Fibroblast of lung (primary cell): Measurements from ENCODE around the gene IQSEC2. TPM values are rescaled to one million over a fixed set of nuclear protein-coding genes. Genes with fewer than 3 reads are reported as not detected.

ENCODE experiments used
- DNase-seq, 2 donors: peaks; one replicate each; pipeline versions ENCODE4 v3.0.0 to v3.0.0-alpha.2; 2010; ENCODE audit warnings: low read depth in 2 of 2
- H2AFZ ChIP-seq: 2 replicates; pipeline ENCODE4 v1.5.1; 2012; ENCODE audit warnings: low read length, control low read depth, inconsistent platforms
- H3K27ac ChIP-seq: 2 replicates; pipeline ENCODE4 v1.5.1; 2011; ENCODE audit warnings: low read length, control low read depth; ENCODE audit not compliant: insufficient read depth
- H3K27me3 ChIP-seq: 2 replicates; pipeline ENCODE4 v1.5.1; 2011; ENCODE audit warnings: mild to moderate bottlenecking, low read length; ENCODE audit not compliant: control insufficient read depth, insufficient read depth
- H3K36me3 ChIP-seq: 2 replicates; pipeline ENCODE4 v1.5.1; 2011; ENCODE audit warnings: low read length; ENCODE audit not compliant: control insufficient read depth, insufficient read depth
- H3K4me1 ChIP-seq: 2 replicates; pipeline ENCODE4 v1.5.1; 2011; ENCODE audit warnings: low read length; ENCODE audit not compliant: control insufficient read depth, insufficient read depth; ENCODE audit errors: extremely low read depth
- H3K4me2 ChIP-seq: 2 replicates; pipeline ENCODE4 v1.5.1; 2011; ENCODE audit warnings: low read length, control low read depth; ENCODE audit not compliant: insufficient read depth; ENCODE audit errors: extremely low read depth
- H3K4me3 ChIP-seq, 4 experiments: fragments of 200-600 bp in 1 of 4; sonication (generic) in 1 of 4; replicated peaks in 1 of 4; 2 replicates each; pipeline ENCODE4 v1.5.1; 2011 to 2016; ENCODE audit warnings: low read length in 4 of 4, low read depth in 3 of 4, mild to moderate bottlenecking in 3 of 4, control low read depth in 2 of 4, inconsistent platforms in 1 of 4, mixed read lengths in 1 of 4; ENCODE audit not compliant: insufficient read depth in 1 of 4; ENCODE audit errors: control extremely low read depth in 1 of 4
- H3K79me2 ChIP-seq: 2 replicates; pipeline ENCODE4 v1.5.1; 2012; ENCODE audit warnings: mild to moderate bottlenecking, low read length, inconsistent platforms; ENCODE audit not compliant: control insufficient read depth, insufficient read depth
- H3K9ac ChIP-seq: 2 replicates; pipeline ENCODE4 v1.5.1; 2011; ENCODE audit warnings: mild to moderate bottlenecking, low read length, control low read depth; ENCODE audit not compliant: insufficient read depth
- H3K9me3 ChIP-seq: 2 replicates; pipeline ENCODE4 v1.5.1; 2012; ENCODE audit warnings: low read depth, low read length; ENCODE audit not compliant: control insufficient read depth, insufficient read depth
- H4K20me1 ChIP-seq: 2 replicates; pipeline ENCODE4 v1.5.1; 2011; ENCODE audit warnings: low read length; ENCODE audit not compliant: control insufficient read depth, insufficient read depth; ENCODE audit errors: extremely low read depth
- EZH2 ChIP-seq: IDR thresholded peaks from 2 replicates; pipeline ENCODE4 v1.5.1; 2012; ENCODE audit warnings: low read length, control low read depth, mild to moderate bottlenecking; ENCODE audit errors: missing control alignments
- polyA plus RNA-seq, 2 donors: library from polyadenylated mRNA; depleted of rRNA in 1 of 2; stranded (reverse) in 1 of 2; unstranded in 1 of 2; fragments of >200 nt; gene quantifications; 2 replicates each; pipeline ENCODE4 v1.2.1, GENCODE V29; 2011 to 2012; ENCODE audit warnings: missing spikeins in 1 of 2
- total RNA-seq: library from RNA; depleted of rRNA; stranded (reverse); fragments of >200 nt; gene quantifications from 2 replicates; pipeline ENCODE4 v1.2.1, GENCODE V29; 2014
- TF ChIP-seq, protein P1 (sequence below), 2 donors: IDR thresholded peaks in 1 of 2; conservative IDR thresholded peaks in 1 of 2; 1 replicate in 1 of 2; 2 replicates in 1 of 2; pipeline ENCODE4 v1.5.1; 2011 to 2012; ENCODE audit warnings: low read length in 2 of 2, control low read depth in 1 of 2, inconsistent platforms in 1 of 2, low read depth in 1 of 2, mild to moderate bottlenecking in 1 of 2

The IQSEC2 gene
- total and polyA plus RNA-seq, 2 donors (not counting 1 experiment from before 2014, with no cell fraction given), result 7.4 to 9.9 TPM

DNA sequence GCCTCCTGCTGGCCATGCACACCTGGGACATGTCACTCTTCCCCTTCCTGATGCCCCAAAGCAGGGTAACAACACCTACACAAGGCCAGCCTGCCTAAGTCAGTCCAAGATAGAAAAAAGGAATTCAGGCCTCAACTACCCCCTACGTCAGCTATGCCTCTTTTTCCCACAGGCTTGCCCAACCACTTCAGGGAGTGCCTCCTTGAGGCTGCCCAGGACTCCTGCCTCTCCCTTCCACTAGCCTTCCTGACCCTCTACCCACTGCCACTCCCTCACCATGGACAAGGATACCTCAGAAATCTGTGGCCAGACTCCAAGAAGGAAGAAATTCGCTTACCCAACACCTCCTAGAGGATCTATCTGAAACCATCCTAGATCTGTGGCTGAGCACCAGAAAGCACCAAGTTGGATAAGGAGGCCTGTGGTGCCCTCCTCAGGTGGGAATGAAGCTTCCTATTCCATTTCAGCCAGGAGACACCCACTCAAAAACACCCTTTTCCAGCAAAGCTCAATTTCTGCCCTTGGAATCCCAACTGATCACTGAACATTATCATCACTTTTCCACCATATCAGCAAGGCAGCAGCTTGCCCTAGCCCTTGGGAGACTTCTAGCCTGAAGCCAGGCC is 58.2 kb downstream of the IQSEC2 start:
- H3K9ac ChIP-seq, result no peak overlapping the region
- H3K9me3 ChIP-seq, result no peaks in the 10 kb centered on the region
- no peaks in the 10 kb centered on the region for H3K27me3 ChIP-seq
- H3K79me2 ChIP-seq, result peaks cover 53% of the 10 kb centered on the region
- DNase-seq, result peak in 1 of 2 donors; percentile 0
- peak overlapping the region; percentile 79 to 91 (median 87) for H3K4me3 ChIP-seq
- H3K36me3 ChIP-seq, result peaks cover 3% of the 10 kb centered on the region
- no peak for TF ChIP-seq EZH2
- TF ChIP-seq, protein P1, sequence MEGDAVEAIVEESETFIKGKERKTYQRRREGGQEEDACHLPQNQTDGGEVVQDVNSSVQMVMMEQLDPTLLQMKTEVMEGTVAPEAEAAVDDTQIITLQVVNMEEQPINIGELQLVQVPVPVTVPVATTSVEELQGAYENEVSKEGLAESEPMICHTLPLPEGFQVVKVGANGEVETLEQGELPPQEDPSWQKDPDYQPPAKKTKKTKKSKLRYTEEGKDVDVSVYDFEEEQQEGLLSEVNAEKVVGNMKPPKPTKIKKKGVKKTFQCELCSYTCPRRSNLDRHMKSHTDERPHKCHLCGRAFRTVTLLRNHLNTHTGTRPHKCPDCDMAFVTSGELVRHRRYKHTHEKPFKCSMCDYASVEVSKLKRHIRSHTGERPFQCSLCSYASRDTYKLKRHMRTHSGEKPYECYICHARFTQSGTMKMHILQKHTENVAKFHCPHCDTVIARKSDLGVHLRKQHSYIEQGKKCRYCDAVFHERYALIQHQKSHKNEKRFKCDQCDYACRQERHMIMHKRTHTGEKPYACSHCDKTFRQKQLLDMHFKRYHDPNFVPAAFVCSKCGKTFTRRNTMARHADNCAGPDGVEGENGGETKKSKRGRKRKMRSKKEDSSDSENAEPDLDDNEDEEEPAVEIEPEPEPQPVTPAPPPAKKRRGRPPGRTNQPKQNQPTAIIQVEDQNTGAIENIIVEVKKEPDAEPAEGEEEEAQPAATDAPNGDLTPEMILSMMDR (conservative IDR thresholded peaks at IDR 0.05 in 1 of 2, IDR thresholded peaks at IDR 0.05 in 1 of 2; ENCODE audit: low read depth in 1 of 2, low read length in 2 of 2), result no peak
- no peak overlapping the region for H2AFZ ChIP-seq
- H3K27ac ChIP-seq, result no peak overlapping the region
- H4K20me1 ChIP-seq, result peaks cover 1% of the 10 kb centered on the region
- peak overlapping the region; percentile 94 for H3K4me2 ChIP-seq
- peaks cover 5% of the 10 kb centered on the region for H3K4me1 ChIP-seq

Other genes starting within 250 kb of the IQSEC2 start
- gene GPR173, start 232.8 kb downstream of the IQSEC2 start, total RNA-seq, result 2.3 and 5.6 TPM in 2 replicates
- gene GPR173, start 232.8 kb downstream of the IQSEC2 start, polyA plus RNA-seq, result 3.9 and 4.0 TPM in 2 replicates
- 9.2 and 10.2 TPM in 2 replicates for gene TSPYL2, start 199.2 kb downstream of the IQSEC2 start, total RNA-seq
- gene TSPYL2, start 199.2 kb downstream of the IQSEC2 start, polyA plus RNA-seq, result 14.6 and 21.0 TPM in 2 replicates
- 3.9 and 7.1 TPM in 2 replicates for gene KANTR, start 187.4 kb downstream of the IQSEC2 start, total RNA-seq
- 1.9 and 2.4 TPM in 2 replicates for gene KANTR, start 187.4 kb downstream of the IQSEC2 start, polyA plus RNA-seq
- gene KDM5C, start 56.4 kb downstream of the IQSEC2 start, total RNA-seq, result 65.5 and 83.6 TPM in 2 replicates
- gene KDM5C, start 56.4 kb downstream of the IQSEC2 start, polyA plus RNA-seq, result 30.5 and 49.2 TPM in 2 replicates
- gene SMC1A, start 141.1 kb upstream of the IQSEC2 start, total RNA-seq, result 7.7 and 9.6 TPM in 2 replicates
- gene SMC1A, start 141.1 kb upstream of the IQSEC2 start, polyA plus RNA-seq, result 23.5 and 53.3 TPM in 2 replicates
- 0.77 and 1.3 TPM in 2 replicates for gene RIBC1, start 141.3 kb upstream of the IQSEC2 start, total RNA-seq
- gene RIBC1, start 141.3 kb upstream of the IQSEC2 start, polyA plus RNA-seq, result 0.15 TPM in 2 replicates
- 41.6 and 46.0 TPM in 2 replicates for gene HSD17B10, start 152.8 kb upstream of the IQSEC2 start, total RNA-seq
- 62.3 and 103 TPM in 2 replicates for gene HSD17B10, start 152.8 kb upstream of the IQSEC2 start, polyA plus RNA-seq